ENCODE results near the gene HRCT1.

- no peak for TF ChIP-seq JUND (IDR thresholded peaks at IDR 0.05)
- TF ChIP-seq, protein P1, sequence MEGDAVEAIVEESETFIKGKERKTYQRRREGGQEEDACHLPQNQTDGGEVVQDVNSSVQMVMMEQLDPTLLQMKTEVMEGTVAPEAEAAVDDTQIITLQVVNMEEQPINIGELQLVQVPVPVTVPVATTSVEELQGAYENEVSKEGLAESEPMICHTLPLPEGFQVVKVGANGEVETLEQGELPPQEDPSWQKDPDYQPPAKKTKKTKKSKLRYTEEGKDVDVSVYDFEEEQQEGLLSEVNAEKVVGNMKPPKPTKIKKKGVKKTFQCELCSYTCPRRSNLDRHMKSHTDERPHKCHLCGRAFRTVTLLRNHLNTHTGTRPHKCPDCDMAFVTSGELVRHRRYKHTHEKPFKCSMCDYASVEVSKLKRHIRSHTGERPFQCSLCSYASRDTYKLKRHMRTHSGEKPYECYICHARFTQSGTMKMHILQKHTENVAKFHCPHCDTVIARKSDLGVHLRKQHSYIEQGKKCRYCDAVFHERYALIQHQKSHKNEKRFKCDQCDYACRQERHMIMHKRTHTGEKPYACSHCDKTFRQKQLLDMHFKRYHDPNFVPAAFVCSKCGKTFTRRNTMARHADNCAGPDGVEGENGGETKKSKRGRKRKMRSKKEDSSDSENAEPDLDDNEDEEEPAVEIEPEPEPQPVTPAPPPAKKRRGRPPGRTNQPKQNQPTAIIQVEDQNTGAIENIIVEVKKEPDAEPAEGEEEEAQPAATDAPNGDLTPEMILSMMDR (IDR thresholded peaks at IDR 0.05 in 2 of 3, conservative IDR thresholded peaks at IDR 0.05 in 1 of 3; ENCODE audit: borderline replicate concordance in 1 of 3, insufficient read depth in 1 of 3, low read depth in 2 of 3, low read length in 2 of 3), result no peak
- TF ChIP-seq POLR2AphosphoS5 (IDR thresholded peaks at IDR 0.05; ENCODE audit: low read depth, low read length), result no peak
- TF ChIP-seq TCF7L2 (IDR thresholded peaks at IDR 0.05; ENCODE audit: borderline replicate concordance, extremely low read depth, insufficient read depth, insufficient read length), result no peak
- no peak for TF ChIP-seq POLR2A (IDR thresholded peaks at IDR 0.05; ENCODE audit: borderline replicate concordance, extremely low read depth, insufficient read depth, insufficient read length)
These were observed 9.4 kb upstream of the HRCT1 start for GRCh38 chr9:35896570-35896969.

Measured in HCT116 (cell line).